GM10266 (cell line): ENCODE measurements around the gene KIRREL1.

Experiments used
- DNase-seq: peaks from one replicate; pipeline ENCODE4 v3.0.0; 2012; ENCODE audit errors: extremely low spot score
- CTCF ChIP-seq: IDR thresholded peaks from 2 replicates; pipeline ENCODE4 v1.5.1; 2012; ENCODE audit warnings: mild to moderate bottlenecking, low read depth; ENCODE audit not compliant: control insufficient read depth, insufficient read depth; ENCODE audit errors: missing control alignments

The KIRREL1 gene

GRCh38 chr1:158075078-158075477, 81.6 kb downstream of the KIRREL1 start:
- no peak for TF ChIP-seq CTCF

GRCh38 chr1:158076441-158076840, 83.0 kb downstream of the KIRREL1 start:
- no peak for TF ChIP-seq CTCF
- no peak for DNase-seq

More at GRCh38 chr1:158075078-158075477, 81.6 kb downstream of the KIRREL1 start:
- DNase-seq, result no peak

DNA sequence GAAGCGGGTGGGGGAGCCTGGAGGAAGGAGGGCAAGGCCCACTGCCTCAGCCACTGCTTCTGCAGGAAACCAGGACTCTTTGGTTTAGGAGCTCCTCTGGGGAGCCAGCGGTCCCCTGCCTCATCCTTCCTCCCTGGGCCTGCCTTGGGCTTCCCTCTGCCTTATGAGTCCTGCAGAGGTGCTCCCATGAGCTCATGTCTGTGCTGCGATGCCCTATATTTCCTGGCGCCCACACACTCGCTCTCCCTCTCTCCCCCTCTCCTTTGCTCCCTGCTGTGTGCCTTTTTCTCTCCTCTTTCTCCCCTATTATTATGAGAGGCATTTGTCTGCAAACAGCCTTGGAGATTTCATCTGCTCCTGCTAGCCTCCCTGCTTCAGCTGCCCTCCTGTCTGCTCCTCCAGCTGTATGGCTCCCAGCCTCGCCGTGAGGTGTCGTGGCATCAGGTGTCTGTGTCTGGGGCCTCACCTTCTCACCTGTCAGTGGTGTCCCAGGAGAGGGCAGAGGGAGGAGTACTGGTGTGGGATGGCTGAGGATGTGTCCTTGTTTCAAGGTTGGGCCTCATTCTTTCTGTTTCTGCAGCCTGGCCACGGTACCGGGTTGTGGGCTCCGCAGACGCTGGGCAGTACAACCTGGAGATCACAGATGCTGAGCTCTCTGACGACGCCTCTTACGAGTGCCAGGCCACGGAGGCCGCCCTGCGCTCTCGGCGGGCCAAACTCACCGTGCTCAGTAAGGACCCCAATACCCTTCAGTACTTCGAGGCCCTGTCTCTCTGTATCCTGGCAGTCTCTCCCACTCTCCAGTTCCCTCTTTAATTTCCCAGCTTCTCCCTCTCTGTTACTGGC, 84.2 kb downstream of the KIRREL1 start:
- DNase-seq, result no peak
- TF ChIP-seq CTCF, result no peak

- no peak for TF ChIP-seq CTCF
- DNase-seq, result no peak
These were observed 85.2 kb downstream of the KIRREL1 start for GRCh38 chr1:158078569-158079080.

- TF ChIP-seq CTCF, result no peak
- no peak for DNase-seq
These were observed 86.6 kb downstream of the KIRREL1 start for GRCh38 chr1:158080066-158080465.

DNA sequence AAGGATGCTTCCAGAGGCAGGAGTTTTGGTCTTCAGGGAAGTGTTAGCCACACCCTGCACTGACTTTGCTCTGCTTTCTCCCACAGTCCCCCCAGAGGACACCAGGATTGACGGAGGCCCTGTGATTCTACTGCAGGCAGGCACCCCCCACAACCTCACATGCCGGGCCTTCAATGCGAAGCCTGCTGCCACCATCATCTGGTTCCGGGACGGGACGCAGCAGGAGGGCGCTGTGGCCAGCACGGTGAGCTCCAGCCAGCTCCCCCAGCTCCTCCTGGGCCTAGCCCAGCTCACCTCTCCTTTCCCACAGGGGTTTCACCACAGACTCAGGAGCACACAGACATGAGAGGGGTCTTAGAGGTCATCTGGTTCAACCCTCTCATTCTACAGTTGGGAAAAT, 90.9 kb downstream of the KIRREL1 start:
- TF ChIP-seq CTCF, result no peak
- DNase-seq, result no peak

- no peak for DNase-seq
- no peak for TF ChIP-seq CTCF
These were observed 91.3 kb downstream of the KIRREL1 start for GRCh38 chr1:158084747-158085146.
